GM23248 (cell line): ENCODE results near the gene OR10T2. TPM values are rescaled to one million over a fixed set of nuclear protein-coding genes. Genes with fewer than 3 reads are reported as not detected.
"Not testable (repeated sequence)": the region's sequence is repeated elsewhere in the genome, so short reads cannot be mapped to it uniquely, and the experiment has no call there.

Experiments
- DNase-seq: peaks from one replicate; pipeline ENCODE4 v3.0.0-alpha.2; 2015
- H2AFZ ChIP-seq: fragments of 200-600 bp; sonication (generic); 2 replicates; pipeline ENCODE4 v1.6.1; 2016; ENCODE audit warnings: antibody characterized with exemption
- H3F3A ChIP-seq: fragments of 200-600 bp; sonication (generic); 2 replicates; pipeline ENCODE4 v1.6.1; 2016; ENCODE audit warnings: mild to moderate bottlenecking, antibody characterized with exemption, mixed run types; ENCODE audit not compliant: insufficient read depth
- H3K27ac ChIP-seq: fragments of 200-600 bp; sonication (generic); 2 replicates; pipeline ENCODE4 v1.5.1; 2016; ENCODE audit warnings: mild to moderate bottlenecking
- H3K27me3 ChIP-seq: fragments of 200-600 bp; sonication (generic); replicated peaks from 2 replicates; pipeline ENCODE4 v1.6.1; 2016; ENCODE audit warnings: mild to moderate bottlenecking; ENCODE audit not compliant: insufficient read depth
- H3K36me3 ChIP-seq: fragments of 200-600 bp; sonication (generic); 2 replicates; pipeline ENCODE4 v1.6.1; 2016; ENCODE audit warnings: low read depth, mild to moderate bottlenecking
- H3K4me1 ChIP-seq: fragments of 200-600 bp; sonication (generic); 2 replicates; pipeline ENCODE4 v1.6.1; 2016; ENCODE audit warnings: mild to moderate bottlenecking; ENCODE audit not compliant: insufficient read depth
- H3K4me2 ChIP-seq: fragments of 200-600 bp; sonication (generic); one replicate; pipeline ENCODE4 v1.6.1; 2016; ENCODE audit warnings: mild to moderate bottlenecking; ENCODE audit not compliant: unreplicated experiment
- H3K4me3 ChIP-seq: fragments of 200-600 bp; sonication (generic); 2 replicates; pipeline ENCODE4 v1.5.1; 2016; ENCODE audit warnings: mild to moderate bottlenecking
- H3K79me2 ChIP-seq: fragments of 200-600 bp; sonication (generic); 2 replicates; pipeline ENCODE4 v1.6.1; 2016; ENCODE audit warnings: mild to moderate bottlenecking; ENCODE audit not compliant: insufficient read depth
- H3K9ac ChIP-seq: fragments of 200-600 bp; sonication (generic); 2 replicates; pipeline ENCODE4 v1.6.1; 2016; ENCODE audit warnings: mild to moderate bottlenecking
- H3K9me2 ChIP-seq: fragments of 200-600 bp; sonication (generic); 2 replicates; pipeline ENCODE4 v1.6.1; 2016; ENCODE audit warnings: mixed run types, mild to moderate bottlenecking, moderate library complexity; ENCODE audit not compliant: insufficient read depth
- H3K9me3 ChIP-seq: fragments of 200-600 bp; sonication (generic); one replicate; pipeline ENCODE4 v1.6.1; 2017; ENCODE audit warnings: low read depth
- H4K20me1 ChIP-seq: fragments of 200-600 bp; sonication (generic); 2 replicates; pipeline ENCODE4 v1.6.0; 2016; ENCODE audit not compliant: insufficient read depth
- EZH2 ChIP-seq: fragments of 200-600 bp; sonication (generic); IDR thresholded peaks from 2 replicates; pipeline ENCODE4 v1.6.1; 2018; ENCODE audit warnings: antibody characterized with exemption, mild to moderate bottlenecking; ENCODE audit not compliant: insufficient read depth, poor library complexity, severe bottlenecking
- EZH2phosphoT487 ChIP-seq: fragments of 200-600 bp; sonication (generic); IDR thresholded peaks from 2 replicates; pipeline ENCODE4 v1.6.1; 2018; ENCODE audit warnings: antibody characterized with exemption, moderate library complexity, mild to moderate bottlenecking, low read depth; ENCODE audit not compliant: insufficient read depth
- WGBS, 2 experiments: methylation state at CpG; one replicate each; pipeline ENCODE4 v1.1.6; 2015 to 2017; ENCODE audit warnings: low lambda C conversion rate in 2 of 2, low coverage in 1 of 2; ENCODE audit errors: missing lambda C conversion rate in 2 of 2; 5-methylcytosine and 5-hydroxymethylcytosine counted together
- in situ Hi-C: fragments of 300-500 bp; cut with MboI; formaldehyde crosslinking; loops from 2 replicates; pipeline ENCODE4 v1.15.0; 2020
- polyA plus RNA-seq: library from polyadenylated mRNA; unstranded; fragments of >200 nt; fragmentation: Nextera tagmentation; extraction: Ambion mirVana; gene quantifications from 2 replicates; pipeline ENCODE4 v1.2.1, GENCODE V29; 2016
- total RNA-seq: library from RNA; depleted of rRNA; stranded (reverse); fragments of >200 nt; shearing (Covaris generic); gene quantifications from 2 replicates; pipeline ENCODE4 v1.2.3, GENCODE V29; 2014; rRNA removed

OR10T2 gene, protein sequence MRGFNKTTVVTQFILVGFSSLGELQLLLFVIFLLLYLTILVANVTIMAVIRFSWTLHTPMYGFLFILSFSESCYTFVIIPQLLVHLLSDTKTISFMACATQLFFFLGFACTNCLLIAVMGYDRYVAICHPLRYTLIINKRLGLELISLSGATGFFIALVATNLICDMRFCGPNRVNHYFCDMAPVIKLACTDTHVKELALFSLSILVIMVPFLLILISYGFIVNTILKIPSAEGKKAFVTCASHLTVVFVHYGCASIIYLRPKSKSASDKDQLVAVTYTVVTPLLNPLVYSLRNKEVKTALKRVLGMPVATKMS
- total RNA-seq (not detected in 2 replicates), polyA plus RNA-seq (not detected in 2 replicates)

DNA sequence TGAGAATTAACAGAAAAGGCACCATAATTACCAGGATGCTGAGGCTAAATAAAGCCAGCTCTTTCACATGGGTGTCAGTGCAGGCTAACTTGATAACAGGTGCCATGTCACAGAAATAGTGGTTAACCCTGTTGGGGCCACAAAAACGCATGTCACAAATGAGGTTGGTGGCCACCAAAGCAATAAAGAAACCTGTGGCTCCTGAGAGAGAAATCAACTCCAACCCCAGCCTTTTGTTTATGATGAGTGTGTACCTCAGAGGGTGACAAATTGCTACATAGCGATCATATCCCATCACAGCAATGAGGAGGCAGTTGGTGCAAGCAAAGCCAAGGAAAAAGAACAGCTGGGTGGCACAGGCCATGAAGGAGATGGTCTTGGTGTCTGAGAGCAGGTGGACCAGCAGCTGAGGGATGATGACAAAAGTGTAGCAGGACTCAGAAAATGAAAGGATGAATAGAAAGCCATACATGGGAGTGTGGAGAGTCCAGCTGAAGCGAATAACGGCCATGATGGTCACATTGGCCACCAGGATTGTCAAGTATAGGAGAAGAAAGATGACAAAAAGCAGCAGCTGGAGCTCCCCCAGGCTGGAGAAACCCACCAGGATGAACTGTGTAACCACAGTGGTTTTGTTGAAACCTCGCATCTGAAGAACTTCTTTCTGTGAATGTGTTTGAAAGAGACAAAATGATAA lies at the start of gene OR10T2:
OR10T2 (minus strand) TSS at position 649 of the 697 bp plus-strand sequence; CDS start at position 649, 0 bp downstream.
- H3K4me3 ChIP-seq: no peak within 1 kb of the TSS
- no peaks in the 10 kb centered on the region for H3K4me1 ChIP-seq
- H2AFZ ChIP-seq: no peak within 1 kb of the TSS
- H3K79me2 ChIP-seq: no peaks in the 10 kb centered on the region
- no peaks in the 10 kb centered on the region for H3K27me3 ChIP-seq
- no peak for DNase-seq
- no peaks in the 10 kb centered on the region for H3F3A ChIP-seq
- no peak within 1 kb of the TSS for H3K4me2 ChIP-seq
- no peaks in the 10 kb centered on the region for H3K9me2 ChIP-seq
- WGBS, 2 experiments: 17 to 19% methylated on average over 5 of the region's 5 CpGs
- no peaks in the 10 kb centered on the region for H4K20me1 ChIP-seq
- H3K27ac ChIP-seq: no peak within 1 kb of the TSS
- TF ChIP-seq EZH2 (no peak), EZH2phosphoT487 (no peak)
- H3K9ac ChIP-seq: no peak within 1 kb of the TSS
- no peaks in the 10 kb centered on the region for H3K36me3 ChIP-seq
- H3K9me3 ChIP-seq: no peaks in the 10 kb centered on the region
- in situ Hi-C loops: no loop called here

DNA sequence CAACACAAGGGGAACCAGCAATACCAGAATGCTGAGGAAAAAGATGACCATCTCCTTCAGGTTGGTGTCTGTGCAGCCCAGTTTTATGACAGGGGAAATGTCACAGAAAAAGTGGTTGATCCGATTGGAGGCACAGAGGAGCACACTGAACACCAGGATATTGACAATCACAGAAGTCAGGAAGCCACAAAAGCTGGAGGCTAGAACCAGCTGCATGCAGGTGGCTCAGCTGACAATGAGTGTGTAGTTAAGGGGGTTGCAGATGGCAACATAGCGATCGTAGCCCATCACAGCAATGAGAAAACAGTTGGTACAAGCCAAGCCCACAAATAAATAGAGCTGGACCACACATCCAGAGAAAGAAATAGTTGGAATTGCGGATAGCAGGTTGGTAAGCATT lies 46.1 kb upstream of the OR10T2 start:
- in situ Hi-C loops: no loop called here
- no peak for DNase-seq
- no peak overlapping the region for H3K4me2 ChIP-seq
- no peaks in the 10 kb centered on the region for H3K79me2 ChIP-seq
- no peaks in the 10 kb centered on the region for H3F3A ChIP-seq
- H3K27ac ChIP-seq: no peak overlapping the region
- H4K20me1 ChIP-seq: no peaks in the 10 kb centered on the region
- H3K9me3 ChIP-seq: no peaks in the 10 kb centered on the region
- no peaks in the 10 kb centered on the region for H3K36me3 ChIP-seq
- no peak overlapping the region for H2AFZ ChIP-seq
- H3K9me2 ChIP-seq: no peaks in the 10 kb centered on the region
- no peak overlapping the region for H3K9ac ChIP-seq
- H3K4me1 ChIP-seq: no peaks in the 10 kb centered on the region
- no peaks in the 10 kb centered on the region for H3K27me3 ChIP-seq
- TF ChIP-seq EZH2: no peak
- TF ChIP-seq EZH2phosphoT487: no peak
- no peak overlapping the region for H3K4me3 ChIP-seq
- 23 to 30% methylated on average over 4 of the region's 4 CpGs for WGBS, 2 experiments

DNA sequence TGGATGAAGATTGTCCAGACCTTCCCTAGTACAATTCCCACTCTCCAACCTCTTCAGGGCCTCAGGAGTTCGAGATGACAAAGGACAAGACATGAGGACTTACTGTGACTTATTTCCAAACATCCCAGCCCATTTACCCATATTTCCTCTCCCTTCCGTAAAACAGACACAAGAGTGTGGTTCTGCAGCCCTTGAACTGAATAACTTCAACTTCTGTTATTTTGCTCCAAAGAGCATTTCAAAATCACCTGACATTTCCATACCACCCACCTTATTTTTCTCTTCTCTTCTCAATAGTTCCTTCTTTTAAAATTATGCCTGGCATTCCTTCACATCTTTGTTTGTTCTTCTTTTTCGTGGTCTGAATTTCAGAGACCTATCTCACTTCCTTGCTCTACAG lies 35.5 kb upstream of the OR10T2 start:
- H3K27me3 ChIP-seq: no peaks in the 10 kb centered on the region
- no peaks in the 10 kb centered on the region for H4K20me1 ChIP-seq
- H3K4me2 ChIP-seq: no peak overlapping the region
- H3K9me3 ChIP-seq: no peaks in the 10 kb centered on the region
- in situ Hi-C loops: no loop called here
- H3K9me2 ChIP-seq: no peaks in the 10 kb centered on the region
- TF ChIP-seq EZH2phosphoT487 (no peak), EZH2 (no peak)
- no peak overlapping the region for H3K9ac ChIP-seq
- no peak for DNase-seq
- H3F3A ChIP-seq: no peaks in the 10 kb centered on the region
- H3K36me3 ChIP-seq: no peaks in the 10 kb centered on the region
- no peaks in the 10 kb centered on the region for H3K4me1 ChIP-seq
- no peak overlapping the region for H2AFZ ChIP-seq
- no peaks in the 10 kb centered on the region for H3K79me2 ChIP-seq
- WGBS, 2 experiments: 2 to 6% methylated on average over 3 of the region's 3 CpGs
- H3K27ac ChIP-seq: no peak overlapping the region
- no peak overlapping the region for H3K4me3 ChIP-seq

DNA sequence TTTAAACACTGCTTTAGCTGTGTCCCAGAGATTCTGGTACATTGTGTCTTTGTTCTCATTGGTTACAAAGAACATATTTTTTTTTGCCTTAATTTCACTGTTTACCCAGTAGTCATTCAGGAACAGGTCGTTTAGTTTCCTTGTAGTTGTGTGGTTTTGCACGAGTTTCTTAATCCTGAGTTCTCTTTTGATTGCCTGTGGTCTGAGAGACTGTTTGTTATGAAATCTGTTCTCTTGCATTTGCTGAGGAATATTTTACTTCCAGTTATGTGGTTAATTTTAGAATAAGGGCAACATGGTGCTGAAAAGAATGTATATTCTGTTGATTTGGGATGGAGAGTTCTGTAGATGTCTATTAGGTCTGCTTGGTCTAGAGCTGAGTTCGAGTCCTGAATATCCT lies 30.9 kb upstream of the OR10T2 start:
- in situ Hi-C loops, H3K4me1 ChIP-seq, H3F3A ChIP-seq, H3K27me3 ChIP-seq, H3K9ac ChIP-seq, H4K20me1 ChIP-seq, H3K79me2 ChIP-seq, H3K27ac ChIP-seq, H3K4me3 ChIP-seq, H3K9me3 ChIP-seq, H3K9me2 ChIP-seq, H3K36me3 ChIP-seq, H2AFZ ChIP-seq, H3K4me2 ChIP-seq, DNase-seq: not testable (repeated sequence)
- 2 to 5% methylated on average over 3 of the region's 3 CpGs for WGBS, 2 experiments

DNA sequence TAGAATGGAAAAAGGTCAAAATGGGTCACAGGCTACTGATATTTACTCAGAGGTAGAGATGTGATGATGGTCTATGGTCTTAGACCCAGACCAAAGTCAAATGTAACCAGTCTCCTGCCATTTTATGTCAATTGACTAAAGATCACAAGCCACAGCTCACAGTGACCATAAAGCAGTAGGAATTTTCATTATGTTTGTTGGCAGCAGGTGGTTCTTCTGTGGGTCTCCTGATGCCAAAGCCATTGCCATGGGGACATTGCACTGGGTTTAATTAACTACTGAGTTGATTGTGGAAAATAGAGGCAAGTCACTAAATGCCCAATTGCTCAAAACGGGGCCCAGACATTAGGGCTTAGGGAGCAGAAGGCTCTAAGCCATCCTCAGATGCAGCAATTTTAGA lies 26.9 kb upstream of the OR10T2 start, which contains the start of gene OR10K2:
OR10K2 (minus strand) TSS at position 101 of the 400 bp plus-strand sequence. CDS start 5,371 bp downstream, outside the sequence.
- H2AFZ ChIP-seq: no peak within 1 kb of the TSS
- H3K27me3 ChIP-seq: no peaks in the 10 kb centered on the region
- no peak within 1 kb of the TSS for H3K4me2 ChIP-seq
- DNase-seq: no peak
- WGBS, 2 experiments: 18% methylated on average over 1 of the region's 1 CpG
- H3K9me2 ChIP-seq: no peaks in the 10 kb centered on the region
- H3K27ac ChIP-seq: no peak within 1 kb of the TSS
- H3K4me3 ChIP-seq: no peak within 1 kb of the TSS
- H3K9ac ChIP-seq: no peak within 1 kb of the TSS
- H3F3A ChIP-seq: no peaks in the 10 kb centered on the region
- TF ChIP-seq EZH2: no peak
- TF ChIP-seq EZH2phosphoT487: no peak
- H4K20me1 ChIP-seq: no peaks in the 10 kb centered on the region
- H3K79me2 ChIP-seq: no peaks in the 10 kb centered on the region
- H3K4me1 ChIP-seq: no peaks in the 10 kb centered on the region
- no peaks in the 10 kb centered on the region for H3K9me3 ChIP-seq
- in situ Hi-C loops: no loop called here
- H3K36me3 ChIP-seq: no peaks in the 10 kb centered on the region
